Hematopoietic multipotent progenitor cell treated with erythropoietin and hydrocortisone succinate and interleukin-3 and kit ligand, for 17 days (in vitro differentiated cells): ENCODE results near the gene TWIST2.

ENCODE experiments used
- DNase-seq: peaks from one replicate; pipeline ENCODE4 v3.0.0-alpha.2; 2015; ENCODE audit warnings: low spot score

The TWIST2 gene

GRCh38 chr2:238890618-238891456 is 43.0 kb downstream of the TWIST2 start:
- no peak for DNase-seq

- DNase-seq = no peak
Observed at GRCh38 chr2:238891457-238892203, 43.7 kb downstream of the TWIST2 start.

- no peak for DNase-seq
Observed at GRCh38 chr2:238892204-238892500, 44.3 kb downstream of the TWIST2 start.

- DNase-seq = no peak
Observed at GRCh38 chr2:238892796-238893195, 44.9 kb downstream of the TWIST2 start.

GRCh38 chr2:238893349-238894000 is 45.6 kb downstream of the TWIST2 start:
- DNase-seq = no peak

- no peak for DNase-seq
Observed at GRCh38 chr2:238894226-238894949, 46.5 kb downstream of the TWIST2 start.

- no peak for DNase-seq
Observed at GRCh38 chr2:238894950-238895298, 47.0 kb downstream of the TWIST2 start.

GRCh38 chr2:238895361-238895882 is 47.5 kb downstream of the TWIST2 start:
- DNase-seq = no peak

- no peak for DNase-seq
Observed at GRCh38 chr2:238895891-238896600, 48.2 kb downstream of the TWIST2 start.

- DNase-seq = no peak
Observed at GRCh38 chr2:238896641-238897040, 48.8 kb downstream of the TWIST2 start.

- DNase-seq = no peak
Observed at GRCh38 chr2:238897122-238897880, 49.4 kb downstream of the TWIST2 start.

GRCh38 chr2:238897911-238898311 is 50.0 kb downstream of the TWIST2 start:
- no peak for DNase-seq

GRCh38 chr2:238898534-238899281 is 50.8 kb downstream of the TWIST2 start:
- DNase-seq = no peak

GRCh38 chr2:238899386-238899785 is 51.5 kb downstream of the TWIST2 start:
- DNase-seq = no peak

- no peak for DNase-seq
Observed at GRCh38 chr2:238900511-238900910, 52.6 kb downstream of the TWIST2 start.

GRCh38 chr2:238901461-238902057 is 53.7 kb downstream of the TWIST2 start:
- DNase-seq = no peak

GRCh38 chr2:238902285-238902684 is 54.4 kb downstream of the TWIST2 start:
- DNase-seq = no peak

- DNase-seq = no peak
Observed at GRCh38 chr2:238903141-238903540, 55.3 kb downstream of the TWIST2 start.

GRCh38 chr2:238904177-238904576 is 56.3 kb downstream of the TWIST2 start:
- no peak for DNase-seq

GRCh38 chr2:238904716-238905115 is 56.8 kb downstream of the TWIST2 start:
- DNase-seq = no peak
